OCI-LY7 (cell line): ENCODE measurements around the gene LEO1. TPM values are rescaled to one million over a fixed set of nuclear protein-coding genes. Genes with fewer than 3 reads are reported as not detected.
A peak's percentile ranks its signal among the peaks of the same experiment; 100 is the strongest.

ENCODE experiments used
- BruUV-seq: library from RNA; stranded (reverse); fragments of 400-500 nt; replicated peaks from 2 replicates; lab custom pipeline; 2021; lab: Mats Ljungman, UMichigan
- CTCF ChIA-PET: fragments of 300-600 bp; sonication (Branson Sonifier 250); formaldehyde crosslinking; loops from one replicate; lab custom pipeline; 2022; ENCODE audit warnings: antibody characterized with exemption; ENCODE audit not compliant: unreplicated experiment; lab: Charles Lee
- POLR2A ChIA-PET: fragments of 300-600 bp; sonication (Branson Sonifier 250); formaldehyde crosslinking; loops from one replicate; lab custom pipeline; 2022; ENCODE audit warnings: antibody characterized with exemption; lab: Charles Lee
- DNase-seq: peaks from one replicate; pipeline ENCODE4 v3.0.0-alpha.2; 2015; ENCODE audit warnings: low spot score
- H2AFZ ChIP-seq: fragments of 200-600 bp; sonication (generic), shearing (Covaris generic); 2 replicates; pipeline ENCODE4 v1.6.1; 2014; ENCODE audit warnings: mild to moderate bottlenecking, antibody characterized with exemption, low read length, moderate library complexity
- H3K27ac ChIP-seq: fragments of 200-600 bp; sonication (generic); 2 replicates; pipeline ENCODE4 v1.5.1; 2014; ENCODE audit warnings: mixed run types, low read depth, mild to moderate bottlenecking, moderate library complexity, low read length, inconsistent platforms; ENCODE audit not compliant: poor library complexity, severe bottlenecking
- H3K36me3 ChIP-seq: fragments of 200-600 bp; sonication (generic); 2 replicates; pipeline ENCODE4 v1.6.1; 2014; ENCODE audit warnings: mild to moderate bottlenecking, antibody characterized with exemption, low read length, moderate library complexity, mixed read lengths; ENCODE audit not compliant: insufficient read depth
- H3K4me1 ChIP-seq: fragments of 200-600 bp; sonication (generic); 2 replicates; pipeline ENCODE4 v1.5.1; 2014; ENCODE audit warnings: mild to moderate bottlenecking, low read length; ENCODE audit not compliant: insufficient read depth, poor library complexity, severe bottlenecking
- H3K4me2 ChIP-seq: fragments of 200-600 bp; sonication (generic); 2 replicates; pipeline ENCODE4 v1.6.1; 2014; ENCODE audit warnings: mild to moderate bottlenecking, low read length
- H3K4me3 ChIP-seq: fragments of 200-600 bp; sonication (generic); 2 replicates; pipeline ENCODE4 v1.5.1; 2014; ENCODE audit warnings: mild to moderate bottlenecking, low read depth, low read length; ENCODE audit not compliant: poor library complexity, severe bottlenecking
- H3K79me2 ChIP-seq: fragments of 200-600 bp; sonication (generic); 2 replicates; pipeline ENCODE4 v1.6.1; 2016; ENCODE audit warnings: low read depth, mild to moderate bottlenecking, low read length, moderate library complexity, mixed read lengths; ENCODE audit not compliant: insufficient read depth
- H3K9me2 ChIP-seq: fragments of 200-600 bp; sonication (generic); 2 replicates; pipeline ENCODE4 v1.6.1; 2016; ENCODE audit warnings: mild to moderate bottlenecking, low read length, mixed read lengths; ENCODE audit not compliant: insufficient read depth
- H3K9me3 ChIP-seq: fragments of 200-600 bp; sonication (generic); 2 replicates; pipeline ENCODE4 v1.6.1; 2014; ENCODE audit warnings: mild to moderate bottlenecking, mixed run types, low read length, mixed read lengths
- H4K20me1 ChIP-seq: fragments of 200-600 bp; sonication (generic); 2 replicates; pipeline ENCODE4 v1.6.1; 2014; ENCODE audit warnings: mild to moderate bottlenecking, antibody characterized with exemption, low read length, moderate library complexity, mixed read lengths; ENCODE audit not compliant: insufficient read depth
- CTCF ChIP-seq: fragments of 200-600 bp; sonication (generic); conservative IDR thresholded peaks from 2 replicates; pipeline ENCODE4 v1.5.1; 2014; ENCODE audit warnings: mild to moderate bottlenecking, antibody characterized with exemption, low read length, moderate library complexity, mixed read lengths
- EZH2phosphoT487 ChIP-seq: fragments of 200-600 bp; sonication (generic); IDR thresholded peaks from 2 replicates; pipeline ENCODE4 v1.6.1; 2018; ENCODE audit warnings: low read depth, borderline replicate concordance, mild to moderate bottlenecking, mixed run types, antibody characterized with exemption, low read length, moderate library complexity, mixed read lengths
- intact Hi-C: fragments of 100-400 bp; cut with micrococcal nuclease; formaldehyde crosslinking; loops from one replicate; pipeline ENCODE4 v1.10.0; 2022; ENCODE audit not compliant: unreplicated experiment
- total RNA-seq, 2 experiments: library from RNA; depleted of rRNA in 1 of 2; stranded (reverse); fragments of >200 nt in 1 of 2; shearing (Covaris generic) in 1 of 2; gene quantifications; 2 replicates each; pipeline ENCODE4 v1.2.3, GENCODE V29; 2014 to 2022

Gene LEO1
- total RNA-seq, 2 experiments from 2014 or later, result 22.0 to 34.4 TPM

GRCh38 chr15:51969728-51970127 lies 1.9 kb downstream of the LEO1 start:
- DNase-seq, result no peak

GRCh38 chr15:51967583-51967982 lies 4.0 kb downstream of the LEO1 start:
- no peak overlapping the region for H3K4me3 ChIP-seq
- peaks cover 12% of the 10 kb centered on the region; the same call in 1 of the 2 replicates for H3K9me3 ChIP-seq
- BruUV-seq, result no TSS peak
- no peak overlapping the region for H3K4me2 ChIP-seq
- no peak overlapping the region for H2AFZ ChIP-seq
- H3K4me1 ChIP-seq, result peaks cover 11% of the 10 kb centered on the region
- peaks cover 71% of the 10 kb centered on the region for H3K79me2 ChIP-seq
- H4K20me1 ChIP-seq, result no peaks in the 10 kb centered on the region
- TF ChIP-seq CTCF, result no peak
- TF ChIP-seq EZH2phosphoT487, result no peak
- ChIA-PET POLR2A (no interaction called here), CTCF (no interaction called here)
- no peaks in the 10 kb centered on the region for H3K9me2 ChIP-seq
- DNase-seq, result no peak
- no peak overlapping the region for H3K27ac ChIP-seq
- intact Hi-C loops, result no loop called here
- H3K36me3 ChIP-seq, result peaks cover 56% of the 10 kb centered on the region

More at GRCh38 chr15:51969728-51970127, 1.9 kb downstream of the LEO1 start:
- no peak overlapping the region for H3K27ac ChIP-seq
- no peaks in the 10 kb centered on the region for H3K9me2 ChIP-seq
- H2AFZ ChIP-seq, result no peak overlapping the region
- H3K79me2 ChIP-seq, result peaks cover 68% of the 10 kb centered on the region
- H4K20me1 ChIP-seq, result no peaks in the 10 kb centered on the region
- TF ChIP-seq EZH2phosphoT487 (no peak), CTCF (no peak)
- peaks cover 12% of the 10 kb centered on the region; the same call in 1 of the 2 replicates for H3K9me3 ChIP-seq
- H3K4me3 ChIP-seq, result peak overlapping the region; percentile 89
- no TSS peak for BruUV-seq
- H3K4me1 ChIP-seq, result peaks cover 11% of the 10 kb centered on the region
- ChIA-PET CTCF (no interaction called here), POLR2A (interaction anchor here (1.0 kb wide), 1 partner anchor 43 kb away, joined by 3 read pairs; no protein-coding TSS in a partner anchor)
- intact Hi-C loops, result no loop called here
- H3K4me2 ChIP-seq, result peak overlapping the region; percentile 82
- H3K36me3 ChIP-seq, result peaks cover 41% of the 10 kb centered on the region

GRCh38 chr15:51966192-51966591 lies 5.4 kb downstream of the LEO1 start:
- no peaks in the 10 kb centered on the region for H3K9me2 ChIP-seq
- intact Hi-C loops, result no loop called here
- no peak overlapping the region for H3K4me3 ChIP-seq
- CTCF ChIA-PET, result no interaction called here
- H3K4me2 ChIP-seq, result no peak overlapping the region
- H3K36me3 ChIP-seq, result peaks cover 69% of the 10 kb centered on the region
- no peak for TF ChIP-seq CTCF
- no peak for TF ChIP-seq EZH2phosphoT487
- H3K9me3 ChIP-seq, result peaks cover 12% of the 10 kb centered on the region; the same call in 1 of the 2 replicates
- H3K79me2 ChIP-seq, result peaks cover 67% of the 10 kb centered on the region
- peaks cover 11% of the 10 kb centered on the region for H3K4me1 ChIP-seq
- POLR2A ChIA-PET, result interaction anchor here (0.5 kb wide), 1 partner anchor 57 kb away, joined by 4 read pairs; no protein-coding TSS in a partner anchor
- H4K20me1 ChIP-seq, result no peaks in the 10 kb centered on the region
- no peak overlapping the region for H2AFZ ChIP-seq
- BruUV-seq, result no TSS peak
- no peak for DNase-seq
- no peak overlapping the region for H3K27ac ChIP-seq
